ENCODE data around the gene GAPDHS. TPM values are rescaled to one million over a fixed set of nuclear protein-coding genes. Genes with fewer than 3 reads are reported as not detected.

GAPDHS gene
- total RNA-seq, 1 donor from 2014 or later: not detected

- Histone ChIP-seq H3K9me3 (no peaks in the 10 kb centered on the region), H3K4me1 (peaks cover 10% of the 10 kb centered on the region), H3K27me3 (no peaks in the 10 kb centered on the region), H3K27ac (no peak overlapping the region), H3K36me3 (no peaks in the 10 kb centered on the region), H3K4me3 (peak overlapping the region; percentile 97)
- intact Hi-C loops (cut with DNase I): no loop called here
- no peak for TF ChIP-seq CTCF (IDR thresholded peaks at IDR 0.05)
- ATAC-seq (no peak), DNase-seq (no peak)
Measured at GRCh38 chr19:35546532-35546931, 13.3 kb downstream of the GAPDHS start.

GRCh38 chr19:35549174-35549788, 16.0 kb downstream of the GAPDHS start:
- Histone ChIP-seq H3K4me3 (no peak overlapping the region), H3K9me3 (no peaks in the 10 kb centered on the region), H3K27ac (no peak overlapping the region), H3K36me3 (no peaks in the 10 kb centered on the region), H3K27me3 (no peaks in the 10 kb centered on the region), H3K4me1 (peaks cover 10% of the 10 kb centered on the region)
- intact Hi-C loops (cut with DNase I): no loop called here
- no peak for DNase-seq
- ATAC-seq: peak; percentile 34
- peak; percentile 68 for TF ChIP-seq CTCF (IDR thresholded peaks at IDR 0.05)

- no peak for TF ChIP-seq CTCF (IDR thresholded peaks at IDR 0.05)
- DNase-seq: no peak
- intact Hi-C loops (cut with DNase I): no loop called here
- no peak overlapping the region for H3K4me3 ChIP-seq
- no peak overlapping the region for H3K27ac ChIP-seq
- ATAC-seq: no peak
- no peaks in the 10 kb centered on the region for H3K27me3 ChIP-seq
- no peaks in the 10 kb centered on the region for H3K9me3 ChIP-seq
- H3K4me1 ChIP-seq: peaks cover 10% of the 10 kb centered on the region
- H3K36me3 ChIP-seq: no peaks in the 10 kb centered on the region
Measured at GRCh38 chr19:35549879-35550523, 16.7 kb downstream of the GAPDHS start.

GRCh38 chr19:35551091-35551810, 18.0 kb downstream of the GAPDHS start:
- H3K27ac ChIP-seq: no peak overlapping the region
- H3K4me1 ChIP-seq: peaks cover 7% of the 10 kb centered on the region
- no peaks in the 10 kb centered on the region for H3K27me3 ChIP-seq
- TF ChIP-seq CTCF (IDR thresholded peaks at IDR 0.05): no peak
- ATAC-seq: no peak
- no peaks in the 10 kb centered on the region for H3K36me3 ChIP-seq
- DNase-seq: no peak
- intact Hi-C loops (cut with DNase I): no loop called here
- H3K9me3 ChIP-seq: no peaks in the 10 kb centered on the region
- no peak overlapping the region for H3K4me3 ChIP-seq

GRCh38 chr19:35552534-35553384, 19.5 kb downstream of the GAPDHS start:
- no peak for ATAC-seq
- Histone ChIP-seq H3K27me3 (no peaks in the 10 kb centered on the region), H3K9me3 (no peaks in the 10 kb centered on the region), H3K4me3 (no peak overlapping the region), H3K4me1 (no peaks in the 10 kb centered on the region), H3K27ac (no peak overlapping the region), H3K36me3 (no peaks in the 10 kb centered on the region)
- DNase-seq: no peak
- intact Hi-C loops (cut with DNase I): no loop called here
- TF ChIP-seq CTCF (IDR thresholded peaks at IDR 0.05): no peak
